ENCODE data around the gene MYH13.

MYH13 gene

DNA sequence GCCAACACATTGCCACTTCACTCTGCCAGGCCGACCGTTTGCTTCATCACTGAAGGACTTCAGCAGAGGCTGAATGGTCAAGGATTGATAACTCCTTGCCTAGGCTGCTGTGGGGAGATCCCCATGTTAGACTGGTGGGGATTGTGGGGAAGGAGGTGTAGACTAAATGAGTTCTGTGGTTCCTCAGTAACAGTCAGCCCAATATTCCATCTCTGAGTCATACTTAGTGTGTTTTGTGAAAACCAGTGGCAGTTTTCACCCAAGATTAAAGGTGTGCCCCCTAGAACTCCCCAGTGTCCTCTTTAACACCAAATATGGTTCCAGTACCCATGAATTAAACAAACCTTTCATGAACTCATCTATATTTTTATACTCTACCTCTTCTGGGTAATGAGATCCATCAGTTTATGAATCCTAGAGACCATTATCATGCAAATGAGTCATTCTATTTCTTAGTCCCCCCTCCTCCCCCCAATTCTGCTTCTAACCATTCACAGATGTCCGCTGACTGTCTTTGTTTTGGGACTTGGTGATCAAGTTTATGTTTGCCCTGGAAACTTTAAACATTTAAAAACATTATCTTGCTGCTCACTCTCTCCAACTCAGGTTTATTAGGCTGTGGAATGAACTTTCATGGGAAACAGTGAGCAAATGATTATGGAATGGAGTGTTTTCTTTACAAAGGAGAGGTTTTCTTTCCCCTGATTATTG, 107.6 kb downstream of the MYH13 start:
- TF ChIP-seq, protein P1, sequence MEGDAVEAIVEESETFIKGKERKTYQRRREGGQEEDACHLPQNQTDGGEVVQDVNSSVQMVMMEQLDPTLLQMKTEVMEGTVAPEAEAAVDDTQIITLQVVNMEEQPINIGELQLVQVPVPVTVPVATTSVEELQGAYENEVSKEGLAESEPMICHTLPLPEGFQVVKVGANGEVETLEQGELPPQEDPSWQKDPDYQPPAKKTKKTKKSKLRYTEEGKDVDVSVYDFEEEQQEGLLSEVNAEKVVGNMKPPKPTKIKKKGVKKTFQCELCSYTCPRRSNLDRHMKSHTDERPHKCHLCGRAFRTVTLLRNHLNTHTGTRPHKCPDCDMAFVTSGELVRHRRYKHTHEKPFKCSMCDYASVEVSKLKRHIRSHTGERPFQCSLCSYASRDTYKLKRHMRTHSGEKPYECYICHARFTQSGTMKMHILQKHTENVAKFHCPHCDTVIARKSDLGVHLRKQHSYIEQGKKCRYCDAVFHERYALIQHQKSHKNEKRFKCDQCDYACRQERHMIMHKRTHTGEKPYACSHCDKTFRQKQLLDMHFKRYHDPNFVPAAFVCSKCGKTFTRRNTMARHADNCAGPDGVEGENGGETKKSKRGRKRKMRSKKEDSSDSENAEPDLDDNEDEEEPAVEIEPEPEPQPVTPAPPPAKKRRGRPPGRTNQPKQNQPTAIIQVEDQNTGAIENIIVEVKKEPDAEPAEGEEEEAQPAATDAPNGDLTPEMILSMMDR (IDR thresholded peaks at IDR 0.05; ENCODE audit: borderline replicate concordance, insufficient read depth, low read depth, low read length): no peak
- H3K4me3 ChIP-seq (ENCODE audit: low read depth, low read length): no peak overlapping the region

DNA sequence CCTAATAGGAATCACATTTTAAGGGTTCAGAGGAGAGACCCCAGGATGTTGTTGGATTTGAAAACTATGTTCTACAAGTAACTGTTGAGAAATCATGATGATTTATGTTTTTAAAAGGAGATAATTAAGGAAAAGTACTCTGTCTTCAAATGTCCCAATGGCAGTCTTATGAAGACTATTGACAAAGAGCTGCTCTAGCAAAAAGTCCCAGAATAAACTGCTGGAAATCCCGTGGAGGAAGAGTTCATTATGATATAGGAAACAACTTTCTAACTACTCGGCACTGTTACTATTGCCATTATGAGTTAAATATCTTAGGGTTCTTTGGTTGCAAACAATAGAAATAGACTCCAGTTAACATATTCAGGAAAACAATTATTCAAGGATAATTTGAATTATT, 108.8 kb downstream of the MYH13 start:
- TF ChIP-seq, protein P1 (IDR thresholded peaks at IDR 0.05; ENCODE audit: borderline replicate concordance, insufficient read depth, low read depth, low read length): no peak
- no peak overlapping the region for H3K4me3 ChIP-seq (ENCODE audit: low read depth, low read length)

DNA sequence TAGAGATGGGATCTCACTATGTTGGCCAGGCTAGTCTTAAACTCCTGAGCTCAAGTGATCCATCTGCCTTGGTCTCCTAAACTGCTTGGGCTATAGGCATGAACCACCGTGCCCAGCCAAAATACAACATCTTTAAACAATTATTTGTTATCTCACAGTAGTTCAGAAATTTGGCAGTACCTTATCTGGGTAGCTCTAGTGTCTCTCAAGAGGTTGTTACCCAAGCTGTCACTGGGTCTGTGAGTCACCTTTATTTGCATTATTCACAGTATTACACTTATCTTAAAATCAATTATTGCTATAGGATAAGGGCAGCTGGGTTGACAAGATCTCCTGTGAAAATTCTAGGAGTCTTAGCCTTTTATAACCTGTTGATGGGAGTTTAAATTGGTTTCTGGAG, 110.4 kb downstream of the MYH13 start:
- no peak overlapping the region for H3K4me3 ChIP-seq (ENCODE audit: low read depth, low read length)
- TF ChIP-seq, protein P1 (IDR thresholded peaks at IDR 0.05; ENCODE audit: borderline replicate concordance, insufficient read depth, low read depth, low read length): no peak

DNA sequence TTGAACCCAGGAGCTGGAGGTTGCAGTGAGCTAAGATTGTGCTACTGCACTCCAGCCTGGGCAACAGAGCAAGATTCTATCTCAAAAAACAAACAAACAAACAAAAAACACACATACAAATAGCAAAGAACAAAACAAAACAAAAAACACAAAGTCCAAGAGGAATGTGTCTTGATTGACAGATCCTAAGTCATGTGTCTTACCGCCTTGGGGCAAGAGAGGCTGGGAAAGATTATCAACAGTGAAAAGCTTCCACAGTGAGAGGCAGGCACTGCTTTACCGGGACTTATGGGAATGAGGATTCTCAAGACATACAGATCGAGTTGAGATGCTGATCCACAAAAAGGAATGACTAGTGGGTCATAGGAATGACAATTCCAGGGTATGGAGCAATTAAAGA, 111.7 kb downstream of the MYH13 start:
- TF ChIP-seq, protein P1 (IDR thresholded peaks at IDR 0.05; ENCODE audit: borderline replicate concordance, insufficient read depth, low read depth, low read length): no peak
- no peak overlapping the region for H3K4me3 ChIP-seq (ENCODE audit: low read depth, low read length)

DNA sequence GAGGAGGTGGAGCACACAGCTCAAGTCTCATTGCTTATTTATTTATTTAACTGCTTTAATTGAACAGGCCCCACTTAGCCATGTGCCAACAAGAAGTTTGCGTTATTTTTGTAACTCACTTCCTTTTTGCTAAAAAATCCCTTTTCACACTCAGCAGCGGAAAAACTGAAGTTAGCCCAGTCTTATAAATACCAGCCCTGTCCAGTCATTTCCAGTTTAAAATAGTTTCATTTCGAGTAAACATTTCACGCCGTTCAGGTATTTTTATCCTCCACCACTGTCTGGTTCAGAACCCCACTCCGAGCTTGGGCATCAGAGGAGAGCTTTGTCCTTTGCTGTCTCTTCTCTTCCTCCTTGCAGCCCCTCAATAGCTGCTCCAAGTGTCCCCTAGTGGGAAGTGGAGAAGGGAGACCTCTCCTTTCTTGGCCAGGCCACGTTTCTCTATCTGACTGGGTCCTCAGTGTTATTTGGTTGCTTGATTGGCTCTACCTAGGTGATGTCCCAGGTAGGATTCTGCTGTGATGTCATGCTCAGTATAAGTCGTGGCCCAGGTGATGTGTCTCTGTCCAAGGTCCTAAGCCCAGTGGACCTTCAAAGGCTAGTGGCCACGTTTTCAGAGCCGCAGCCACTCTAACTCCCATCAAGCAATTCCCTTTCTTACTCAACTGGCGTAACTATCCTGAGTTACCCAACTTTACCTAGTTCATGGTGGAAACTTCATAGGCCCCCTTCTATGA, 121.4 kb downstream of the MYH13 start:
- no peak overlapping the region for H3K4me3 ChIP-seq (ENCODE audit: low read depth, low read length)
- TF ChIP-seq, protein P1 (IDR thresholded peaks at IDR 0.05; ENCODE audit: borderline replicate concordance, insufficient read depth, low read depth, low read length): no peak
